GM21619 (cell line): Measurements from ENCODE around the gene CEBPE.
"Not testable (repeated sequence)": the region's sequence is repeated elsewhere in the genome, so short reads cannot be mapped to it uniquely, and the experiment has no call there.

Experiments
- ATAC-seq: cut with Tn5 transposase; IDR thresholded peaks from one replicate; pipeline ENCODE4 v1.9.1; 2021; ENCODE audit not compliant: unreplicated experiment

The CEBPE gene

GRCh38 chr14:23123419-23123818, 4.4 kb upstream of the CEBPE start:
- ATAC-seq, result no peak

DNA sequence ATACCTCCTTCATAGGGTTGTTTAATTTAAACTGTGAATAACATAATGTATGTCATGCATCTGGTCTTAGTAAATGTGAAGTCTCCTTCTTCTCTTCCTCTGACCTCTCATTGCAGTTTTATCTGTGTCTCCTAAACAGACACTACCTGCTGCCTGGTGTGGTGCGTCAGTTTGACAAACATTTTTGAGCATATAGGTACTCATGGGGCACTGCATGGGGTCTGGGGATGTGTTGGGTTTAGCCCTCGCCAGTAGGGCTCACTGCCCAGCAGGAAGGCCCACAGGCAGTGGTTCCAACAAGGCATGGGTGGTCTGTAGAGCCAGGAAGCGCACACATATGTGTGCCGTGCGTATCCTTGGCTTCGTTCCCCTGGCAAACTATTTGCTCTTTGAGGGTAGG, 3.0 kb upstream of the CEBPE start:
- no peak for ATAC-seq

- ATAC-seq, result peak; percentile 64
These were observed 2.3 kb upstream of the CEBPE start for GRCh38 chr14:23121361-23121771.

- ATAC-seq, result peak; percentile 65
These were observed 1.6 kb upstream of the CEBPE start for GRCh38 chr14:23120541-23121251.

DNA sequence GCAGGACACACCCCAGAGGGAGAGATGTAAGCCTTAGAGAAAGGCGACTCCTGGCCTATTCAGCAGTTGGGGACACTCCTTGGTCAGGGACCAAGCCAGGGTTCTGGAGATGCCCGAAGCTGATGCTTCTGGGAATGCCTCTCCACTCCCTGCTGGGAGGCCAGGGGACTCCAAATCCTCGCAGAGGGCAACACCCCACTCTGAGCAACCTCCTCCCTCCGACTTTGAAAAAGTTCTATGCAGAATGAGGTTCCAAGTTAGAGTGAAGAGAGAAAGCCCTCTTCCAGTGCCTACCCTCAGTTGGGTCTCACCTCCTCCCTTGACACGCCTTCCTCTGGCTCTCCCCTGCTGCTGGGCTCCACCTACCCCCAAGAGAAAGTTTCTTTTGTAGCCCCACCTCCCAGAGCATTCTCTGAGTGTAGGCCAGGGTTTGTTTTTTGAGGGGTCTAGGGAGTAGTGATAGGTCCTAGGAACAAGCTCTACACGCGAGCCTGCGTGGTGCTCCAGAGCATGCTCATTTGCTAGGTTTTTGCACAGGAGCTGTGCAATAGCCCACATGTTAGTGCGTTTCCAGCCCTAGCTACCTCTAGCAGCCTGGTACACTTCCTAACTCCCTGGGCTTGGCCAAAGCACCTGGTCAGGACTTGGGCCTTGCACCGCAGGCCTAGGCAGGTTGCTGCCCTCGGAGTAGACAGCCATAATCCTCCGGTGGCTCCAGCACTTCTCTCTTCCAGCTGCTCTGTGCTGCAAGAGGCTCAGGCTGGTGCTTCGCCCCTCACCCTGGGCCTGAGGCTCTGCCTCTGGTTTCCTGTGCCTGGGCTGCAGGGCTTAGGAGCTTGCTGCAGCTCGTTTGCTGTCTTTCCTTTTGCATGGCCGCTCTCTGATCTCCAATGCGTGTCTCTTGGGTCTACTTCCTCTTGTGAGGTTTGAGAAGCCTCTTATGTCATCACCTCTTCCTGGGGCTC, 590 bp upstream of the CEBPE start:
- no peak for ATAC-seq

GRCh38 chr14:23117371-23118020, 1.6 kb downstream of the CEBPE start:
- no peak for ATAC-seq

DNA sequence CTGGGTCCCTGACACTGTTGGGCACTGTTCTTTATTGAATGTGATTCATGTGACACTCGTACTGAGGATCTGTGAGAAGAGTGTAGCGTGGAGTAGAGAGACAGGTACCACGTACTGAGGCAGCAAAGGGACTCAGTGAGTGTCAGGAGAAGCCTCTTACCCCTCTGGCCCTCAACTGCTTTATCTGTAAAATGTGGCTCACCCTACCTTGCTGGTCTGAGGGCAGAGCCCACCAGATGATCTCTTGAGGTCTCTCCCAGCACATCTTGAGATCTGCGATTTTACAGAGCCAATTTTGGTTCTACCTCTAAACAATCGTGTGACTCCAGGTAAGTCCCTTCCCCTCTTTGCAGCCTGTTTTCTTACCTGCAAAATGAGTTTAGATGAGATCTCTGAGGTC, 3.1 kb downstream of the CEBPE start:
- ATAC-seq, result no peak

DNA sequence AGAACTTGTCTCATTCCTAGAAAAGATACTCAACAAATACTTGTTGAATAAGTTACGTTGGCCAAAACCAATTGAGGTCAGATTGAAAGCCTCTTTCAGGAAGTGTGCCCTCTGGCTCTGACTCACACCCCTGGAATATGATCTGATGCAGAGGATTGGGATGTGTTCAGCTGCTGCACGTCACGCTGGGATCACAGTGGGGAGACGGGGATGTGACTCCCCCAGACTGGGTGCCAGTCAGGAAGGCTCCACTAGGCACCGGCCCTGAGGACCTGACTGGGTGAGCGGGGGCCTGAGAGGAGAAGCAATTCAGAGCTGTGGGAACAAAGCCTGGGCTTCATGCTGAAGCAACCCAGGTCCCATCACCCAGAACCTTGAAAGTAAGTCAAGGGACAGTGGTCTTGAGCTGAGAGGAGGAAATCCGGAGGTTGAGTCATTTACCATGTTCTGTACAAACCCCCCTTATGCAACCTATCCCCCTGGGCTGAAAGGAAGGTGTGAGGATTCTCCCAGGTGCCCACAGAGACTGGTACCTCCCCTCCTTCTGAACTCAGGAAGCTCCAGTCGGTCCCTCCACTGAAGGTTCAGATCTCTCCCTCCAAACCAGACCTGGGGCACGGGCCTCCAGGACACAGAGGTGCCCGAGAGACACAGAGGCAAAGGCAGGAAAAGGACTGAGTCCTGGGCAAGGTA, 3.9 kb downstream of the CEBPE start:
- no peak for ATAC-seq

GRCh38 chr14:23114669-23115038, 4.4 kb downstream of the CEBPE start:
- ATAC-seq, result no peak

GRCh38 chr14:23114120-23114458, 5.0 kb downstream of the CEBPE start:
- no peak for ATAC-seq

GRCh38 chr14:23113431-23114119, 5.5 kb downstream of the CEBPE start:
- no peak for ATAC-seq

- ATAC-seq, result no peak
These were observed 6.5 kb downstream of the CEBPE start for GRCh38 chr14:23112359-23113178.

- no peak for ATAC-seq
These were observed 8.3 kb downstream of the CEBPE start for GRCh38 chr14:23110579-23111365.

- no peak for ATAC-seq
These were observed 9.3 kb downstream of the CEBPE start for GRCh38 chr14:23109769-23110168.

DNA sequence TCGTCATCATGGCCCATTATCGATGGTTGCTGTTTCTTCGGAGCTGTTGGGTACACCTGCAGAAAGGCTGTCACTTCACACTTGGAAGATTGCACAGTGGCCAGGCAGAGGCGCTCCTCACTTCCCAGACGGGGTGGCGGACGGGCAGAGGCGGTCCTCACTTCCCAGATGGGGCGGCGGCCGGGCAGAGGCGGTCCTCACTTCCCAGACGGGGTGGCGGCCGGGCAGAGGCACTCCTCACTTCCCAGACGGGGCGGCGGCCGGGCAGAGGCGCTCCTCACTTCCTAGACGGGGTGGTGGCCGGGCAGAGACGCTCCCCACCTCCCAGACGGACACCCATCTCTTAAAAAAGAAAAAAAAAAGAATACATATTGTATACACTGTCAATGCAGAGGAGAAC, 10.9 kb downstream of the CEBPE start:
- ATAC-seq, result not testable (repeated sequence)

GRCh38 chr14:23107620-23108019, 11.4 kb downstream of the CEBPE start:
- not testable (repeated sequence) for ATAC-seq

DNA sequence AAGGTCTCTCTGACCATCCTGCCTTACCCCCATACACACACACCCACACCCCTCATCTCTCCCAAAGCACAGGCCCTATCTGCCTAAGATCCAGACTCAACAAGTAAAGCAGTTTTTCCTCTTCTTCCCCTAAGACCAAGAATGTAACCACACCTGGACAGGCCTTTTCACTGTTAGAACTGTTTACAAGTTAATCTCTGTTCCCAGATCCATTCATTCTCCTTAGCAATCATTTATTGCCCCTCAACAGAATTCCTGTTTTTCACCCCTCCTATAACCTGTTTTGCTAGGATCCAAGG, 12.4 kb downstream of the CEBPE start:
- no peak for ATAC-seq

GRCh38 chr14:23105348-23105824, 13.7 kb downstream of the CEBPE start:
- ATAC-seq, result no peak
